GM18507 (cell line): ENCODE results near the gene TPH2.
A peak's percentile ranks its signal among the peaks of the same experiment; 100 is the strongest.

ENCODE experiments used
- DNase-seq: peaks from one replicate; pipeline ENCODE4 v3.0.0; 2011; ENCODE audit warnings: low read depth; ENCODE audit not compliant: insufficient read length; ENCODE audit errors: extremely low spot score
- FAIRE-seq: peaks from 2 replicates; lab custom pipeline; 2011; peaks lifted over from hg19 to GRCh38; lab: Jason Lieb, UNC

Gene TPH2

DNA sequence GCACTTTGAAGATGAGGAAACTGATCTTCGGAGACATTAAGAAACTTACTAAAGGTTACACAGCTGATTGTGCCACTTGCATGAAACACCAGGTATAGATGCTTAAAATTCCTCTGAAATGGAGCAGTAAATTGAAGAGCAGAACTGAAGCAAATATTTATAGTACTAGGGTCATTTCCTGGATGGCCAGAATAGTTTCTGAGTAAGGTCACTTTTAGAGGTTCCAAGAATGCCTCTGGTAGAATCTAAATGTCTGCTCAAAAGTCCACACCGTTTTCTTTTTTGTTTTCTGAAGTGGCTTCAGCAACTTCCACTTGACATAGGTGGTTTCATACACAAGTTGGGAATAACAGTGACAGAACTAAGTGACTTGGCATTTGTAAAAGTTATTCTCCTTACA lies 19.4 kb downstream of the TPH2 start:
- FAIRE-seq (no peak), DNase-seq (no peak)

DNA sequence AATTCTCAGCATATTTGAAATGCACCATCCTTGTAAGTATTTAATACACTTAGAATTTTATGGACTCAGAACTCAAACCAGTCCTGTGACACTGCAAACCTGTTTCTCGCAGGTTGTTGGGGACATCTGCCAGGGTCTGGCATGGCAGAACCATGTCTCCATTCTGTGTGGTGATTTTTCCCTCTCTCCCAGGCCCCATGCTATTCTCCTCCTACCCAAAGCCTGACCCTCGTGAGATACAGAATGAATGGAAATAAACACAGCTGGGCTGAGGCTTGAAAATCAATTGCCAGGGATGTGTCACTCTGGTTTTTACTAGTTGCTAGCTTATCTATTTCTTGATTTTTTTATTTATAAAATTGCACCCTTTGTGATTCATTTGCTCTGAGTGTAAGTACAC lies 19.8 kb downstream of the TPH2 start:
- DNase-seq (no peak), FAIRE-seq (no peak)

DNA sequence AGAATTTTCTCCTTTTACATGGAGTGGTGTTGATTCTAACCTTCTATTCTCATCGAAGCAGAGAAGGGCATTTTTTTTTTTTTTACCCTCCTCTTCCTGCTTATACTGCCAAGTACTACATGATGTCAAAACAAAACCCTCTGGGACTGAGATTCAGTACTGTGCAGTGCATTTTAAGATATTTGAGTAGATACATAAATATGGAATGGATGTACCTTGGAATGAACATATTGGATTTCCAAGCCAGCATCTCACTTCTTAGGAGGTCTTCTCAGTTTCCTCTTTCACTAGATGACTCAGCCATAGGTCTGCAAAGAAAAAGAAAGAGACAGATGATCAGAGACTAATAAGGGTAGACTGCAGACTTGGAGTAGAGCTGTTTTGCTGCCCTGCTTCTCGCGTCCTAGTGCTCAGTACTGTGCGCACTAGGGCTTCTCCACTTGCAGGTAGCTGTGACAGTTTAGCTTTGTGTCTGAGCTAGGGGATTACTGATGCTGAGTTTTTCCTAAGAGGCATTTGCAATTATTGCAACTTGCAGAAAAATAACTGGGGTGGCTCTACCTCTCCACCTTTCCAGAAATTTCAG lies 20.4 kb downstream of the TPH2 start:
- no peak for FAIRE-seq
- no peak for DNase-seq

DNA sequence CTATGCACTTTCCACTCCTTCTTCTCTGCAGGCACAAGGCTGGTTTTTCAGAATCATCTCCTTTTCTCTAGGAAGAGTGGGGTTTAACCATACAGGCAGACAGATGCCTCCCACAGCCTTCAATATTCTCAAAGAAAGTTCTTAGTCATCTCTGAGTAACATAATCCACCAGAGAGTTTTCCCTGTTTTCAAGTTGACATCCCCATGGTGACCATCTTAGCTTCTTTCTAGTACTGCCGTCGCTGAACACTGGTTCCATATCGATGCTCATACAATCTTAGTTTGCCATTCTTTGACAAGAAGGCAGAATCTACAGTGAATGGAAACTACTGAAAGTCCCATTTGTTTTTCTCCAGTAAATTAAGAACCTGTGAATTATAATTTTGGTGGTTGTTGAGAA lies 28.6 kb downstream of the TPH2 start:
- no peak for DNase-seq
- no peak for FAIRE-seq

DNA sequence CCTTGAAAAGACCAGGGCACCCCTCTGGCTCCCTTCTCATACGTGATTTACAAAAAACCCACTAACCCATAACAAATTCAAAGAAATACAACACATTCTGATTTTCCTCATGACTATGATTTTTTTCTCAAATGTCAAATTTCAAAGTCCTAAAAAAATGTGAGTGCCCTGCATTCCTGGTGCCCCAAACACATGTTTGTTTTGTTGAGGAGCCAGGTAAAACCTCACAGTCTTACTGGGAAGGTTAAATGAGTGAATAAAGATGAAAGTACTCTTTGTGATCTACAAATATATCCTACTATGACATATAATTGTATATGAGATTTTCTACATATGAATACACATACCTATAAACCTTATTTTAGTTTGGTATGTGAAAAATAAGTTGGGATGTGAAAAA lies 30.7 kb downstream of the TPH2 start:
- DNase-seq: no peak
- no peak for FAIRE-seq

DNA sequence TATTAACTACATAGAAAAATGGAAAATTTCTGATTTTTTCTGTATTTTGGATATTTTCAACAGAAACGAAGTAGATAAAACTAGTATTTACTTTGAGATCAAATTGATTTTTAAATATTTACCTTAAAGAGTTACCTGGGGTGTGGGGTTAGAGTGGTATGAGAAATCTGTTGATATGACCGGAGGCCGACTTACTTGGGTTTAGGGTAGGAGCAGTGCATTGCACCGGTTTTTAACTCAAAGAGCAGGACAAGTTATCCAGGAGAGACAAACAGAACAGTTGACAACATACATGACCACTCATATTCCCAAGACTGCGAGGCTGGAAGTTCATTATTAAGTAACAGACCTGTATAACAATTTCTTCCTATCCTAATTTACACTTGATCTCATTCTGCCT lies 31.4 kb downstream of the TPH2 start:
- DNase-seq: no peak
- FAIRE-seq: no peak

DNA sequence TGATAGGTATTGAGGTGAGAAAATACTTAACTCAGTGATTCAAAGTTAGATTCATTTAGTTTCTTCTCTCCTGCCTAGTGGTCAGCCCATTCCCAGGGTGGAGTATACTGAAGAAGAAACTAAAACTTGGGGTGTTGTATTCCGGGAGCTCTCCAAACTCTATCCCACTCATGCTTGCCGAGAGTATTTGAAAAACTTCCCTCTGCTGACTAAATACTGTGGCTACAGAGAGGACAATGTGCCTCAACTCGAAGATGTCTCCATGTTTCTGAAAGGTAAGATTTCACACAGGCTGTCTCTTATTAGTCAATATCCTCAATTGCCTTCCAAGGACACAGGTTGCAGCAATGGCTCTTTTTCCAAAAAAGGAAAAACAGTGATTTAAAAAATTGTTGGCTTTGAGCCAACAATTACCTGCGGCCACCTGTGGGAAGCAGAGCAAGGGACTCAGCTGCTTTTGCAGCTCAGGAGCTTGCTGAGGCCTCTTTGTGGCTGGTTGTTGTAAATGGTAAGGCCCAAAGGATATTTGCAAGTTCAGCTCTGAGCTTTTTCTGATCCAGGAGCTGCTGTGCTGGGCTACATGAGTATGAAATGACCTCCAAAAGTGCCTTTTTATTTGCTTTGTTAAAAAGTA lies 33.9 kb downstream of the TPH2 start:
- DNase-seq (no peak), FAIRE-seq (no peak)

DNA sequence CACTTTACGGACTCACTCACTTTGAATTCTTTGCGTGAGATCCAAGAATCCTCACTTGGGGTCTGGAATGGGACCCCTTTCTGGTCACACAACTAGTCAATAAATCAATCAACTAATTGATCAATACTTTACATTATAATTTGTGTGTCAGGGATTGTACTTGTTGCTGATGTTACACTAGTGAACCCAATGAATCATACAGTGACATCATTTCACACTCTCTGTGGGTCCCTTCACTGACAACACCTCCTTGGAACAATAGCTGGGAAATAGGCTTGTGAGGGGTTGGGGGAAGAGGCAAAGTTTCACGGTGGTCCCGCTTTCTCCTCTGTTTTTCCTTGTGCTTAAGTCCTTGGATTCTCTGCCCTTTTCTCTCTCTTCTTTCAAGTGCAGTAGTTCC lies 35.0 kb downstream of the TPH2 start:
- DNase-seq (no peak), FAIRE-seq (no peak)

DNA sequence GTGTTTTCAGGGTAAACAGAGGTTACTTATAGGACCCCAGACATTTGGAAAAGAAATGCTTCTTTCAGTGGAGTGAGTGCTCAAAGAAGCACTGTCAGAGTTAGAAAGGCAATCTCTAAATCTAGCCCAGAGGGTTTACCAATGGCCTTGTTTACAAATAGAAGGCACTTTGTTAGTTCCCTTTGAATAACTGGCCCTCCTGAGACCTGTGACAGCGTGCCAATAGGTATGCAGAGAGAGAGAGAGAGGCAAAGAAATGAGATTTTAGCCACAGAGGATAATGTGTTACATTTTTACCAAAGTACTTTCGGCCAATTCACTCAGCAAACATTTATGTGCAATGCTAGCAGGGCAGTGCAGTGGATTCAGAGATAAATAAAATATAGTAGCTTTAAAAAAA lies 41.9 kb downstream of the TPH2 start:
- no peak for FAIRE-seq
- DNase-seq: no peak

DNA sequence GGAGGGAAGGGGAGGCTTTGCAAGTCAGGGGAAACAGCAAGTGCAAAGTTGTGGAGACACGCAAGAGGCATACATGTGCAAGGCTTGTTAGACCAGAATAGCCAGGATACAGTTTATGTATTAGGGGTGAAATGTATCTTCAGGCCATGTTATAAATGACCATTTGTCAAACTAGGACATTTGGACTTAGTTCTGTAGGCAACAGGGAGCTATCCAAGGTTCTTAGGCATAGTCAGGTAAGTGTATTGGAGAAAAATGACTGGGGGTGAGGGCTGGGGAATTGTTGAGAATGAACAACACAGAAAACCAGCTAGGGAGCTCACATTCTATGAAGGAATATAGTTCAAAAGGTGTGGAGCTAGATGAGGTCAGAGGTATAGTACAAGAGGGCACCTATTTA lies 42.5 kb downstream of the TPH2 start:
- DNase-seq (no peak), FAIRE-seq (no peak)

DNA sequence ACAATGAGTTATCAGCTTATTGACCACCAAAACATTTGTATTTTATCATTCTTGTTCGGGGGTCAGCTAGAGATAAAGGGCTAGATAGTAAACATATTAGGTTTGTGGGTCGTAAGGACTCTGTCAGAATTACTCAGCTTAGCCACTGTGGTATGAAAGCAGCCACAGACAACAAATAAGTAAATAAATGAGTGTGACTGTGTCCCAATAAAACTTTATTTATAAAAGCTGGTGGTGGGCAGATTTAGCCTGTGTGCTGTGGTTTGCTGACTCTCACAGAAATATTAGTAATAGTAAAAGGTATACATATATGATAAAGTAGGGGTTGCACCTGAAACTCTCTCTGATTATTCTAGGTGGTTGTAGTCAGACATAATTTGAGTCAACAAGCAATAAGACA lies 56.1 kb downstream of the TPH2 start:
- DNase-seq (no peak), FAIRE-seq (no peak)

DNA sequence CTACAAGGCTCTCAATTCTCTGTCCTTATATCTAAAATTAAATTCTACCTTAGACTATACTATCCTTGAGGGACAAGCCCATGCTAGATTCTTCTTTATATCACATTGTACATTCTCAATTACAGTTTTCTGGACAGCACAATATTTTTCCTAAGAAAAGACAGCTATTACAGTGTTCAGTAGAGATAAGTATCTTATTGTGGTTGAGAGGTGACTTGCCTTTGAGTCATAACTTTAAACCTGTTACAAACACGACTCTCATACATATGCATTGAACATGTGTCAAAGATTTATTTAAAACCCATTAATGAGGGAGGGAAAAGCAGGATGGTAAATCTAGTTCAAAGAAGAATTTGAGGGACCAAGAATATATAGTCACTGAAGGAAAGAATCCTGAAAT lies 61.1 kb downstream of the TPH2 start:
- DNase-seq (no peak), FAIRE-seq (no peak)

DNA sequence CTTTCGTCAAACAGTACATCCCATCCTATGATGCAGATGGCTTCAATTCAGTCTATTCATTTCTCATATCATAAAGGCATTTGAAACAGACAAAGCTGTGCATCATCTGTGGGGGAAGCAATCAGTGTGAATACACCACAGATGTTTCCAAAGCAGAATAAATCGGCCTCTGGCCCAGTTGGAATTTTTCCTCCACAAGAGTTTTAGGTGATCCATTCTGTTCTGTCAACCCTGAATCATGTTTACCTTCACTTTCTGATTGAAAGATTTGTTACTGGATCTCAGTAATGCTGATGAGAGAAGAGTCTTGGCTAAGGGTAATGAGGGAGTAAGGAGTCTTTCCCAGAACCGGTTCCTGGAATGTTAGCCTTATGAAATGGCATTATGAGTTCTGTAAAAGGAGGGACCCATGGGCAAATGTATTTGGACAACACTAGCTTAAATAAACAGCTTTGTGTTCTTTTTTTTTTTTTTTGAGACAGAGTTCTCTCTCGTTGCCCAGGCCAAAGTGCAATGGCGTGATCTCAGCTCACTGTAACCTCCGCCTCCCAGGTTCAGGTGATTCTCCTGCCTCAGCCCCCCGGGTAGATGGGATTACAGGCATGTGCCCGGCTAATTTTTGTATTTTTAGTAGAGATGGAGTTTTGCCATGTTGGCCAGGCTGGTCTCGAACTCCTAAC lies 62.5 kb downstream of the TPH2 start:
- FAIRE-seq (no peak), DNase-seq (no peak)

DNA sequence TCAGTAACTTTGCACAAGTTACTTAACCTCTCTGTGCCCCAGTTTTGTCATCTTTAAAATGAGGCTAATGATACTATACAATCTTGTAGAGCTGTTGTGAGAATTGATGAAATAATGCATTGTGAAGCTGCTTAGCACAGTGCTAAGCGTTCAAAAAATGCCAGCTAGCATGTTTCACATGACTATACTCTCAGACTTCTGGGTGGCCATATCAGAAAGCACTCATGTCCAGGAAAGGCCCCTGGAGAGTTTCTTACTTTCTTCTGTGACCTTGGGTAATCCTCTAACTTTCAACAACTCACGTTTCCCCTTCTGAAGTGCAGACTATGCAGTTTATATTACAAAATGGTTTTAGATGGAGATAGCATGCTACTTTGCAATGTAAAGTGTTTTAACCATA lies 68.1 kb downstream of the TPH2 start:
- no peak for FAIRE-seq
- no peak for DNase-seq

DNA sequence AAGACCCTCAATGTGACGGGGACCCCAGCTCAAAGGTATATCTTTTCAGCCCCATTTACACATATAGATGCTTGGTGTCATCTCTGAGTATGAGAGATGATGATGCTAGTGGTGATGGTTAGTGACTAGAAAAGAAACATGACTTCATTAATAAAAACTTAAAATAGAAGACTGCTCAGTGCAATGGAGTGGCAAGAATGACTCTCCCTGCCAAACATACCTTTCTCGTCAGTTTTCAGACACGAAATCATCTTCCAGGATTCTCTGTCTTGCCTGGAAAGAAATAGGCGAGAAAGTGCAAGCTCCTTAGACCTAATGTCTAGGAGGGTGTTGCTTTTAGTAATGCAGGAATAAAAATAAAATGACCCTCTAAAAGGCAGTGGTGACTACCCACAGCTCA lies 71.7 kb downstream of the TPH2 start:
- no peak for DNase-seq
- FAIRE-seq: no peak

DNA sequence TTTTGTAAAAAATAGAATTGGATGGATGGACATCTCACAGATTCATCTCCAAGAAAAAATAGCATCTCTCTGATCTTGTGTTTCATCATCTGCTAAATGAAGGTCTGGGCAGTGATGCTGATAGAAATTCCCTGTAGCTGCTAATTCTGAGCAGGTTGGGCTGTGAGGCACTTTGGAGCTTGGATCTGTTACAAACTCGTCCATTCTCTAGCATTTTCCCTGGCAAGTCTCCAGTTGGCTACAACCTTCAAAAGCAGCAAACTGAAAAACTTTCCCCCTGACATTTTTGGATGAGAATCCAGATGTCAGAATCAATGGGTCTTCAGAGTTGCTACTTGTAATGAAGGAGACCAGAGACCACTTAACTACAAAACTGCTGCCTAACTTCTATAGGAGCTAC lies 72.7 kb downstream of the TPH2 start:
- no peak for DNase-seq
- FAIRE-seq: no peak

DNA sequence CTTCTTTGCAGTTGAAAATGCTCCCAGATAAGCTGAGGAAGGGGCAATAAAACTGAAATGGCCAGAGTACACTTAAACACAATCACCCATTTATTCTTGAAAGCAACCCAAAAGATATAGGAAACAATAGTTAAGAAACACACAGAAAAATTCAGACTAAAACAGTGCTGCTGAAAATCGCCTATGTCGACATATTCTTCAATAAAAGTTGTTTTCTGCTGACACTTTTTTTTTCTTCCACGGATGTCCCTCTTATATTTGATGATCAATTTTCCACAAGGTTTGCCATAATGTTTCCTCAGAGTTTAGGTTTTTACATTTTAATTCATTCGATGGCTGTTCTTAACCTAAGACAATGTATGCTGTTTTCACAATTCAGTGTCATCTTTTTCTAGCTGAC lies 74.2 kb downstream of the TPH2 start:
- DNase-seq: no peak
- FAIRE-seq: no peak

DNA sequence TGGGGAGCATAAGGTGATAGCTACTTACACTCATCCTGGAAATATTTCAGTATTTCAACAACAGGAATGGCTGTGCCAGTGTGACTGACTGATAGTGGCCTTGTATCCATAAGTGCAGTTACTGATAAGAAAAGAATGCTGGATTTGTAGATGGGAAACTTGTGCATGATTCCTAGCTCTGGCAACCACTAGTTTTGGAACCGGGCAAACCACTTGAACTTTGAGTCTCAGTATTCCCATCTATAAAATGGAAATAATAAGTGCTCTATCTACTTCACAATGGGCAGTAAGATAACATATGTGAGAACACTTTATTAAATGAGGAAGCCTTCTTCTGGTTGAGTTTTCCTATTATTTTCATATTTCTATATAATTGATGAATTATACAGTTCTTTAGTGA lies 77.2 kb downstream of the TPH2 start:
- FAIRE-seq (no peak), DNase-seq (no peak)

DNA sequence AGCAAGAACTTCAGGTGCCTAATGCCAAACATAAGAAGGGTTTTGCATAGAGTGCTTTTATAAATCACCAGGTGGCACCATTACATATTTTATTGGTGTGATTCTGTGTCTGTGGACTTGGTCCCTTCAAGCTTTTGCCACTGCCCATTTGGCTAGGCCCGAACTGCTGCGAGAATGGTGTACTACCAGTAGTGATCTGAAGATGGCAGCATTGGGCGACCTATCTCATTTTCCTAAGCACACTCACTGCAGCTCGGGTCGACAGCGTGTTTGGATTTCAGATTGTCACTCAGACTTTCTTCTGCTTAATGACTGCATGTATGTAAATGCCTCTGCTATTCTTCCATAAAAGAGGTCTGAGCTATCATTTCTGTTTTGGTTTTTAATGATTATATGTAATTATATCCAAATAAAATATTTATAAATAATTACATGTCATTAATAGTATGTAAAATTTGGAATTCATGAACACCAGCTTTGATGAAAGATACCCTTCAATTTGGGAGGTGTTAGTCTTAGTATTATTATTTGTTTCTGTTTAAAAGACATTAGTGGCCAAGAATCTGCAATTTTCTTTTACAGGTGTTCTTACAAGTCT lies 78.5 kb downstream of the TPH2 start:
- DNase-seq (peak; percentile 11), FAIRE-seq (peak; percentile 85)

DNA sequence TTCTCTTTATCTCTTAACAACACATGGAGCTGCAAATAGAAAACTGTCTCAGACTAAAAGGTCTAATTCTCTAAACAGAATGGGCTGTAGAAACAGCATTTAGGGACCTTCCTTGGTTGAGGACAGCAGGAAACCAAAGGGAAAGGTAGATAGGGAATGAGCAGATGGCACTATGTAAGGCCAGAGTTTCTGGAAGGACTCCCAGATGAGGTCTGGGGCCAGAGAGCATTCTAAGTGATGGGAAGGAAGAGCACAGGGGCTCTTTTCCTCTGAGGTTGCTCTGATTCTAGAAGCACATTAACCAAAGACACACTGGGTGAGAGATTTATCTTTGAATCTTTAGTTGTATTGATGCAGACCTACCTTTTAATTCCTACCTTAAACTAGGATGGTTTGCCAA lies 79.4 kb downstream of the TPH2 start:
- FAIRE-seq (no peak), DNase-seq (no peak)

DNA sequence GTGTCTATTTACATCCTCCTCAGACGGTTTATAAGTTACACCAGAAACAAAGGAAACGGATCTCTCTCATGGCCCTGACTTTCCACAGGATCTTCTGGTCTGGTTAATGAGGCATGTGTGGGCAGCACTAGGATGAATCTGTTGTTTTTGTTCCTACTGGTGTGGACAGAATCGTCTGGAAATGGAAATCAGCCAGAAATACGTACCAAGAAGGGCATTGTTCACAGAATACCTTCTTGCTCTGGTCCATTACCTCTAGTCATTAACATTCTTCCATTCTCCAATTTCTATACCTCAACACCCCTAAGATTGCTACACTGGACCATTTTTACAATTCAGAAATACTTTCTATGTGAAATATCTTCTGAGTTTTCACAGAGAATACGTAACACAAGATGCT lies 86.0 kb downstream of the TPH2 start:
- no peak for FAIRE-seq
- DNase-seq: no peak
